ENCODE results near the gene APOL4.

Gene APOL4

GRCh38 chr22:36222887-36223450 is 21.4 kb upstream of the APOL4 start:
- Histone ChIP-seq H3K27ac (no peak overlapping the region), H3K27me3 (replicated peaks) (peaks cover 2% of the 10 kb centered on the region), H3K36me3 (replicated peaks) (peaks cover 7% of the 10 kb centered on the region), H3K4me3 (ENCODE audit: low read depth, low read length) (no peak overlapping the region)
- in situ Hi-C loops (cut with HindIII; ENCODE audit: low pct_ligation_motif_present, low sequenced_read_pairs) = no loop called here
- TF ChIP-seq CTCF (IDR thresholded peaks at IDR 0.05; ENCODE audit: low read depth, low read length, missing control alignments) = no peak
- DNase-seq = no peak

- H3K4me3 ChIP-seq (ENCODE audit: low read depth, low read length) = no peak overlapping the region
- peaks cover 4% of the 10 kb centered on the region for H3K27me3 ChIP-seq (replicated peaks)
- peak; percentile 82 for TF ChIP-seq CTCF (IDR thresholded peaks at IDR 0.05; ENCODE audit: low read depth, low read length, missing control alignments)
- in situ Hi-C loops (cut with HindIII; ENCODE audit: low pct_ligation_motif_present, low sequenced_read_pairs) = no loop called here
- H3K27ac ChIP-seq = no peak overlapping the region
- no peaks in the 10 kb centered on the region for H3K36me3 ChIP-seq (replicated peaks)
- no peak for DNase-seq
Measured at GRCh38 chr22:36221799-36222751, 20.5 kb upstream of the APOL4 start.

GRCh38 chr22:36220451-36220921 is 18.9 kb upstream of the APOL4 start:
- in situ Hi-C loops (cut with HindIII; ENCODE audit: low pct_ligation_motif_present, low sequenced_read_pairs) = no loop called here
- H3K4me3 ChIP-seq (ENCODE audit: low read depth, low read length) = no peak overlapping the region
- DNase-seq = peak; percentile 51
- H3K27me3 ChIP-seq (replicated peaks) = peaks cover 7% of the 10 kb centered on the region
- H3K27ac ChIP-seq = no peak overlapping the region
- no peaks in the 10 kb centered on the region for H3K36me3 ChIP-seq (replicated peaks)
- no peak for TF ChIP-seq CTCF (IDR thresholded peaks at IDR 0.05; ENCODE audit: low read depth, low read length, missing control alignments)

- Histone ChIP-seq H3K27me3 (replicated peaks) (peaks cover 9% of the 10 kb centered on the region), H3K27ac (no peak overlapping the region), H3K4me3 (ENCODE audit: low read depth, low read length) (no peak overlapping the region), H3K36me3 (replicated peaks) (no peaks in the 10 kb centered on the region)
- DNase-seq = no peak
- TF ChIP-seq CTCF (IDR thresholded peaks at IDR 0.05; ENCODE audit: low read depth, low read length, missing control alignments) = no peak
- in situ Hi-C loops (cut with HindIII; ENCODE audit: low pct_ligation_motif_present, low sequenced_read_pairs) = no loop called here
Measured at GRCh38 chr22:36218648-36219193, 17.1 kb upstream of the APOL4 start.

GRCh38 chr22:36215981-36216380 is 14.4 kb upstream of the APOL4 start:
- peaks cover 9% of the 10 kb centered on the region for H3K27me3 ChIP-seq (replicated peaks)
- DNase-seq = no peak
- no peak overlapping the region for H3K4me3 ChIP-seq (ENCODE audit: low read depth, low read length)
- TF ChIP-seq CTCF (IDR thresholded peaks at IDR 0.05; ENCODE audit: low read depth, low read length, missing control alignments) = no peak
- in situ Hi-C loops (cut with HindIII; ENCODE audit: low pct_ligation_motif_present, low sequenced_read_pairs) = no loop called here
- no peaks in the 10 kb centered on the region for H3K36me3 ChIP-seq (replicated peaks)
- no peak overlapping the region for H3K27ac ChIP-seq

All from brain microvascular endothelial cell (primary cell).